Thyroid gland (tissue), 4 donors: ENCODE measurements around the gene MACROH2A1. TPM values are rescaled to one million over a fixed set of nuclear protein-coding genes. Genes with fewer than 3 reads are reported as not detected.
A peak's percentile ranks its signal among the peaks of the same experiment; 100 is the strongest.

Experiments
- DNase-seq, 2 donors: peaks; one replicate each; pipeline ENCODE4 v3.0.0-alpha.2; 2019
- H3K27ac ChIP-seq, 3 donors: fragments of 200-600 bp; sonication (generic); 1 replicate in 2 of 3; 2 replicates in 1 of 3; pipeline ENCODE4 v1.5.1; 2016 to 2019; ENCODE audit warnings: mild to moderate bottlenecking in 1 of 3, moderate library complexity in 1 of 3
- H3K27me3 ChIP-seq: fragments of 200-600 bp; sonication (generic); one replicate; pipeline ENCODE4 v1.5.1; 2019
- H3K36me3 ChIP-seq, 2 donors: fragments of 200-600 bp; sonication (generic); one replicate each; pipeline ENCODE4 v1.5.1; 2016 to 2019
- H3K4me1 ChIP-seq, 2 donors: fragments of 200-600 bp; sonication (generic); one replicate each; pipeline ENCODE4 v1.5.1; 2017 to 2019
- H3K4me3 ChIP-seq, 3 donors: fragments of 200-600 bp; sonication (generic); replicated peaks in 1 of 3; 1 replicate in 2 of 3; 2 replicates in 1 of 3; pipeline ENCODE4 v1.5.1; 2016; ENCODE audit warnings: mild to moderate bottlenecking in 1 of 3
- H3K9me3 ChIP-seq: fragments of 200-600 bp; sonication (generic); one replicate; pipeline ENCODE4 v1.5.1; 2017
- CTCF ChIP-seq, 6 experiments: fragments of 200-600 bp in 3 of 6; fragments of 450-650 bp in 3 of 6; sonication (generic) in 3 of 6; IDR thresholded peaks; one replicate each; pipeline ENCODE4 v1.5.1; 2016 to 2019; ENCODE audit warnings: antibody characterized with exemption in 6 of 6, mild to moderate bottlenecking in 2 of 6, inconsistent platforms in 1 of 6, moderate library complexity in 1 of 6
- POLR2A ChIP-seq, 2 donors: fragments of 450-650 bp; IDR thresholded peaks; one replicate each; pipeline ENCODE4 v1.6.1; 2017; ENCODE audit warnings: antibody characterized with exemption in 2 of 2, mild to moderate bottlenecking in 2 of 2, moderate library complexity in 1 of 2
- WGBS, 2 donors: methylation state at CpG; one replicate each; pipeline ENCODE4 v1.1.5; 2017; 5-methylcytosine and 5-hydroxymethylcytosine counted together
- intact Hi-C: fragments of 100-400 bp; cut with DNase I; formaldehyde crosslinking; loops from one replicate; pipeline ENCODE4 v1.15.1; 2023
- total RNA-seq, 4 donors: library from RNA; depleted of rRNA; stranded (reverse); fragments of >200 nt; gene quantifications; one replicate each; pipeline ENCODE4 v1.2.3, GENCODE V29; 2016

MACROH2A1 gene
- total RNA-seq, 4 donors from 2014 or later, result 149 to 242 (median 227) TPM

GRCh38 chr5:135445306-135445985, 46.4 kb upstream of the MACROH2A1 start:
- intact Hi-C loops, result no loop called here
- TF ChIP-seq CTCF (IDR thresholded peaks at IDR 0.05) (no peak), POLR2A (IDR thresholded peaks at IDR 0.05) (no peak)
- Histone ChIP-seq H3K27ac (no peak overlapping the region), H3K4me3 (no peak overlapping the region), H3K36me3 (no peaks in the 10 kb centered on the region), H3K4me1 (no peaks in the 10 kb centered on the region), H3K9me3 (no peaks in the 10 kb centered on the region), H3K27me3 (no peaks in the 10 kb centered on the region)
- no peak for DNase-seq
- 82 to 97% methylated on average over 9 to 13 of the region's 14 CpGs for WGBS, 2 donors

- intact Hi-C loops, result no loop called here
- Histone ChIP-seq H3K4me3 (no peak overlapping the region), H3K27me3 (no peaks in the 10 kb centered on the region), H3K27ac (no peak overlapping the region), H3K36me3 (no peaks in the 10 kb centered on the region), H3K4me1 (peaks cover 0 to 2% of the 10 kb centered on the region in 2 donors), H3K9me3 (no peaks in the 10 kb centered on the region)
- TF ChIP-seq CTCF (IDR thresholded peaks at IDR 0.05), result no peak
- no peak for TF ChIP-seq POLR2A (IDR thresholded peaks at IDR 0.05)
- no peak for DNase-seq
- WGBS, 2 donors, result 89 to 97% methylated on average over 6 of the region's 6 CpGs
Observed at GRCh38 chr5:135444881-135445280, 45.9 kb upstream of the MACROH2A1 start.

GRCh38 chr5:135444360-135444759, 45.3 kb upstream of the MACROH2A1 start:
- H3K4me3 ChIP-seq, result no peak overlapping the region
- TF ChIP-seq CTCF (IDR thresholded peaks at IDR 0.05) (no peak), POLR2A (IDR thresholded peaks at IDR 0.05) (no peak)
- H3K27me3 ChIP-seq, result no peaks in the 10 kb centered on the region

GRCh38 chr5:135443161-135443960, 44.3 kb upstream of the MACROH2A1 start:
- Histone ChIP-seq H3K36me3 (no peaks in the 10 kb centered on the region), H3K4me3 (no peak overlapping the region), H3K4me1 (peaks cover 5 to 13% of the 10 kb centered on the region in 2 donors), H3K27me3 (no peaks in the 10 kb centered on the region), H3K27ac (no peak overlapping the region), H3K9me3 (no peaks in the 10 kb centered on the region)
- intact Hi-C loops, result no loop called here
- peak; percentile 24 to 26 for DNase-seq
- 52 to 57% methylated on average over 6 of the region's 6 CpGs for WGBS, 2 donors
- no peak for TF ChIP-seq POLR2A (IDR thresholded peaks at IDR 0.05)
- TF ChIP-seq CTCF (IDR thresholded peaks at IDR 0.05), result no peak

More at GRCh38 chr5:135444360-135444759, 45.3 kb upstream of the MACROH2A1 start:
- peaks cover 0 to 7% of the 10 kb centered on the region in 2 donors for H3K4me1 ChIP-seq
- no peak overlapping the region for H3K27ac ChIP-seq
- intact Hi-C loops, result no loop called here
- DNase-seq, result no peak
- no peaks in the 10 kb centered on the region for H3K9me3 ChIP-seq
- H3K36me3 ChIP-seq, result no peaks in the 10 kb centered on the region
- 90 to 92% methylated on average over 13 of the region's 13 CpGs for WGBS, 2 donors
